Fibroblast of villous mesenchyme (primary cell): ENCODE data around the gene L1CAM. TPM values are rescaled to one million over a fixed set of nuclear protein-coding genes. Genes with fewer than 3 reads are reported as not detected.

ENCODE experiments used
- DNase-seq: peaks from one replicate; pipeline ENCODE4 v3.0.0-alpha.2; 2010; ENCODE audit warnings: low read depth
- H3K4me3 ChIP-seq: 2 replicates; pipeline ENCODE4 v1.5.1; 2011; ENCODE audit warnings: low read depth, mild to moderate bottlenecking, low read length
- total RNA-seq: library from RNA; depleted of rRNA; stranded (reverse); fragments of >200 nt; gene quantifications from 2 replicates; pipeline ENCODE4 v1.2.3, GENCODE V29; 2012
- TF ChIP-seq, protein P1 (sequence below): IDR thresholded peaks from 2 replicates; pipeline ENCODE4 v1.5.1; 2012; ENCODE audit warnings: low read depth, mild to moderate bottlenecking, low read length; ENCODE audit not compliant: insufficient read depth

Gene L1CAM
- total RNA-seq, 1 donor, result 54.4 TPM

DNA sequence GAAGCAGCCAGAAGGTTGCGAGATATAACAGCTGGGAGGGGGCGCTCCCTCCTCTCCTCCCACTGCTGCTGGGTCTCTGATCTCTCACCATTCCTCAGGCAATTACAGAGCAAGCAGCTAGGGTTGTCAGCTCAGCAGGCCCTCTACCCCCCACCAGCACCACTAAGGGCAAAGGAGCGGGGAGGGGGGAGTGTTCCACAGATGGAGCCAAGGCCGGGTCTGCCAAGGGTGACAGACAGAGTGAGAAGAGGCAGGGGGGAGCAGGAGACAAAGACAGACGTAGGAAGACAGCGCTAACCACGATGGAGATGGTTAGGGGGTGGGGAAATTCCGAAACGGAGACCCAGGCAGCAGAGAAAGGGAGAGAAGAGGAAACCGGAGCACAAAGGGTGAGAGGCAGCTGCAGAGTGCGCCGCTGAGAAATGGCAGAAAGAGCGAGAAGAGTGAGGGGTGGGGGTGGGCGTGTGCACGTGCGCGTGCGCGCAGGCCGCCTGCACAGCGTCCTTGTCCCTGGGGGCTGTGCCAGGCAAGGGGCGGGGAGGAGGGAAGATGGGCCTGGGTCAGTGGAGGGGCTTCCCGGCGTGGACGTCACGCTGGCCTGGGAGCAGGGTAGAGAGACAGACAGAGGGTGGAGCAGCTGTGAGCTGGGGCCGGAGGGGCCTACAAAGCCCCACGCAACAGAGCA is 6.9 kb downstream of the L1CAM start:
- DNase-seq, result no peak

GRCh38 chrX:153878345-153878744 is 7.6 kb downstream of the L1CAM start:
- TF ChIP-seq, protein P1, sequence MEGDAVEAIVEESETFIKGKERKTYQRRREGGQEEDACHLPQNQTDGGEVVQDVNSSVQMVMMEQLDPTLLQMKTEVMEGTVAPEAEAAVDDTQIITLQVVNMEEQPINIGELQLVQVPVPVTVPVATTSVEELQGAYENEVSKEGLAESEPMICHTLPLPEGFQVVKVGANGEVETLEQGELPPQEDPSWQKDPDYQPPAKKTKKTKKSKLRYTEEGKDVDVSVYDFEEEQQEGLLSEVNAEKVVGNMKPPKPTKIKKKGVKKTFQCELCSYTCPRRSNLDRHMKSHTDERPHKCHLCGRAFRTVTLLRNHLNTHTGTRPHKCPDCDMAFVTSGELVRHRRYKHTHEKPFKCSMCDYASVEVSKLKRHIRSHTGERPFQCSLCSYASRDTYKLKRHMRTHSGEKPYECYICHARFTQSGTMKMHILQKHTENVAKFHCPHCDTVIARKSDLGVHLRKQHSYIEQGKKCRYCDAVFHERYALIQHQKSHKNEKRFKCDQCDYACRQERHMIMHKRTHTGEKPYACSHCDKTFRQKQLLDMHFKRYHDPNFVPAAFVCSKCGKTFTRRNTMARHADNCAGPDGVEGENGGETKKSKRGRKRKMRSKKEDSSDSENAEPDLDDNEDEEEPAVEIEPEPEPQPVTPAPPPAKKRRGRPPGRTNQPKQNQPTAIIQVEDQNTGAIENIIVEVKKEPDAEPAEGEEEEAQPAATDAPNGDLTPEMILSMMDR, result no peak
- no peak for DNase-seq

More for the DNA sequence above, 6.9 kb downstream of the L1CAM start:
- TF ChIP-seq, protein P1, result no peak
- H3K4me3 ChIP-seq, result no peak overlapping the region

DNA sequence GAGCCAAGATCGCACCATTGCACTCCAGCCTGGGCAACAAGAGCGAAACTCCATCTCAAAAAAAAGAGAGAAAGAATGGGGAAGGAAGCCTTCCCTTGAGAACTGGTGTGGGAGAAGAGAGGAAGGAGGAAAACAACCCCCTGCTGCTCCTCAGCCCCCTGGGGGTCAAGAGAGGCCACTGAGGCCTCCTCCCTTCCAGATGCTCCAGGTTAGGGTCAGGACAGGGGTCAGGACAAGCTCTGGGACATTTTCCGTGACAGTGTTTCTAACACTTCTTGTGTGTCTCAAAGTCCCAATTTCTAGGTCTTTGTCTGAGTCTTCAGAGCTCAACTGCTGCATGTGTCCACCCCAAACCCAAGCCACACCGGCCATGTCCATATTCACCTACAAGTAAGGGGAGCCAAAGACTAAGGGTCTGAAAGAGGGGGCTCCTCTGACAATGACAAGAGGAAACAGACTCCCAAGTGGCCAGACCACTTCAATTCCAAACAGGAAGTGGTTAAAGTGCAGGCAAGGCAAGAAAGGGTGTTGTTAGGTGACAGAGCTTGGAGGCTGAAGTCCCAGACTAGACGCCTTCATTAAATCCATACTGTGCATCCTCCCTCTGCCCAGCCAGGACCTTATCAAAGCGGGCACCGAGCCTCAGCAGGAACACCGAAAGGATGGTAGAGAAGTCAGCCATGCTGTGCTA is 8.3 kb downstream of the L1CAM start:
- TF ChIP-seq, protein P1, result no peak
- H3K4me3 ChIP-seq, result no peak overlapping the region
- no peak for DNase-seq

More at GRCh38 chrX:153878345-153878744, 7.6 kb downstream of the L1CAM start:
- H3K4me3 ChIP-seq, result no peak overlapping the region

DNA sequence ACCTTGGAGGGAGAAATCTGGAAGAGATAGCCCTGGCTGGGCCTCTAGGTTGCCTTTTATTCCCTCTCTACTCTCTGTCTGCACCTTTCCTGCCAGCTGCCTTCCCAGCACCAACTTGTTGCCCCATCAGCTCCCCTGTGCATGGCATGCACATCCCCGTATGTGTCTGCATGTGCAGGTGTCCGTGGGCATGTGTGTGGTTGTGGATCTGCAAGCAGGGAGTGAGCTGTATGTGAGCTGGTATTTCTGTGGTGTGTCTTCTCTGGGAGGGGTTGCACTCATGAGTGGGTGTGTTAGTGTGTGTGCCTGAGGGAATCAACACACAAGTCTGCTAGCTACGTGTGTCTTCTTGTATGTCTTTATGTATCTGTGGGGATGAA is 9.9 kb downstream of the L1CAM start:
- DNase-seq, result no peak
- H3K4me3 ChIP-seq, result no peak overlapping the region
- TF ChIP-seq, protein P1, result no peak

DNA sequence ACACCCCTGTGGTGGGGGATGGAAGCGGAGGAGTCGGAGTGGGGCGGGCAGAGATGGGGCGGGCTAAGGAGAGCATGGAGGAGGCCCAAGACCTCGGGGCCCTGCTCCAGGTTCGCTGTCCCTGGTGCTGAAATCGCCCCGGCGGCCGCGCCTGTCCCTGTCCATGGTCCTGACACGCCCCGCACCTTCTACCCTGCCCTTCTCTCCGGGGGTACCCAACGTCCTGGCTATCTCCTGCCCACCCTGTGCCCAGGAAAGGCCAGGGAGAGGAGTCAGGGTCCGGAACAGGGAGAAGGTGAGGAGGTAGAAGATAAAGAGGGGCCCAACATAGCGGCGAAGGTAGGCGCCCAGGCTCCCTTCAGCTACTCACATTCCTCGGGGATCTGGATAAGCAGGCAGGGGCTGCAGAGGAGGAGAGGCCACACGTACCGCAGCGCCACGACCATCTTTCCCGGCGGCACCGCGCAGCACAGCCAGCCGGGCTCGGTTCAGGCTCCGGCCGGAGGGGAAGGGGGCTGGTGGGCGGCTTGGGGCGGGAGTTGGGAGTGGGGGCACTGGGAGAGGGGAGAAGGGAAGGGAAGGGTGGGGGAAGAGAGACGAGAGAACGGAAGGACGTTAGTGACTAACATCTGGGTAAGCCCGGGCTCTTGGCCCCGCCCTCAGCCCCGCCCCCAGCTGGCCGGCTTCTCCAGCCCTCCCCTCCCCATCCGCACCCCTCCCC is 10.4 kb downstream of the L1CAM start:
- H3K4me3 ChIP-seq, result no peak overlapping the region
- peak; percentile 41 for DNase-seq
- TF ChIP-seq, protein P1, result no peak

GRCh38 chrX:153874366-153875125 is 11.4 kb downstream of the L1CAM start:
- H3K4me3 ChIP-seq, result no peak overlapping the region
- TF ChIP-seq, protein P1, result no peak
- no peak for DNase-seq
